Measurements from ENCODE around the gene PRR13. TPM values are rescaled to one million over a fixed set of nuclear protein-coding genes. Genes with fewer than 3 reads are reported as not detected.

The PRR13 gene
- total and polyA plus RNA-seq, 2 of the 8 experiments (the other 6 are each of a cell fraction or from before 2014, with no cell fraction given) = 82.9 to 185 TPM

- Histone ChIP-seq H2BK120ac (replicated peaks; ENCODE audit: low read depth, low read length) (no peak overlapping the region), H3K79me1 (ENCODE audit: low read depth, low read length) (no peaks in the 10 kb centered on the region), H3K18ac (ENCODE audit: extremely low read depth, low read length) (no peak overlapping the region), H3K27ac (ENCODE audit: low read depth, low read length) (no peak overlapping the region), H4K5ac (ENCODE audit: insufficient read length, low read depth, low read length) (no peak overlapping the region), H2BK12ac (ENCODE audit: low read depth, low read length) (no peak overlapping the region), H2BK20ac (ENCODE audit: low read length) (no peak overlapping the region), H2AK5ac (ENCODE audit: low read depth, low read length) (no peak overlapping the region), H3K56ac (replicated peaks; ENCODE audit: insufficient read length, low read depth, low read length) (no peak overlapping the region), H3K9me3 (ENCODE audit: insufficient read depth in 2 of 2, low read depth in 1 of 2, low read length in 1 of 2) (no peaks in the 10 kb centered on the region), H3K4ac (replicated peaks; ENCODE audit: insufficient read length, low read depth, low read length) (no peak overlapping the region), H3K4me3 (ENCODE audit: extremely low read depth in 1 of 4, insufficient read depth in 2 of 4, low read depth in 3 of 4, low read length in 4 of 4) (no peak overlapping the region), H3K14ac (ENCODE audit: insufficient read length) (no peak overlapping the region), H2AFZ (ENCODE audit: low read length) (no peak overlapping the region), H3K23me2 (ENCODE audit: low read depth, low read length) (no peaks in the 10 kb centered on the region), H3K4me2 (ENCODE audit: insufficient read depth in 1 of 2, low read depth in 2 of 2, low read length in 2 of 2) (no peak overlapping the region), H3K4me1 (replicated peaks in 1 of 4; ENCODE audit: control insufficient read depth in 3 of 4, insufficient read depth in 4 of 4, low read length in 3 of 4) (peaks cover 0 to 5% (median 1%) of the 10 kb centered on the region in 4 experiments; a peak in 4 of 7 replicates), H3K36me3 (ENCODE audit: control insufficient read depth in 2 of 4, insufficient read depth in 4 of 4, low read length in 3 of 4) (no peaks in the 10 kb centered on the region), H3K9ac (replicated peaks in 1 of 4; ENCODE audit: extremely low read depth in 1 of 4, low read depth in 3 of 4, low read length in 3 of 4) (no peak overlapping the region), H2BK5ac (ENCODE audit: low read depth, low read length) (no peak overlapping the region), H2BK15ac (ENCODE audit: low read length) (no peak overlapping the region), H3K23ac (ENCODE audit: insufficient read length) (no peak overlapping the region), H4K20me1 (replicated peaks in 1 of 2; ENCODE audit: control insufficient read depth in 1 of 2, insufficient read depth in 2 of 2, low read length in 2 of 2) (no peaks in the 10 kb centered on the region), H4K91ac (replicated peaks; ENCODE audit: insufficient read length, low read length) (no peak overlapping the region), H3K79me2 (ENCODE audit: control insufficient read depth in 1 of 2, insufficient read depth in 2 of 2, low read length in 2 of 2) (no peaks in the 10 kb centered on the region), H4K8ac (ENCODE audit: extremely low read depth, insufficient read depth, low read length) (no peak overlapping the region), H3K27me3 (replicated peaks in 1 of 4; ENCODE audit: control insufficient read depth in 3 of 4, extremely low read depth in 1 of 4, insufficient read depth in 3 of 4, low read length in 3 of 4) (no peaks in the 10 kb centered on the region)
- FAIRE-seq (no peak), DNase-seq (ENCODE audit: low read depth in 1 of 2, low spot score in 2 of 2) (no peak)
- TF ChIP-seq SAP30 (IDR thresholded peaks at IDR 0.05; ENCODE audit: insufficient read depth, insufficient replicate concordance, low read length) = no peak
- TF ChIP-seq CHD2 (IDR thresholded peaks at IDR 0.05; ENCODE audit: low read length) = no peak
- no peak for TF ChIP-seq NRF1 (IDR thresholded peaks at IDR 0.05; ENCODE audit: low read depth, low read length)
- TF ChIP-seq GTF2F1 (IDR thresholded peaks at IDR 0.05; ENCODE audit: borderline replicate concordance, low read depth, low read length) = no peak
- no peak for TF ChIP-seq CBX5 (IDR thresholded peaks at IDR 0.05; ENCODE audit: low read depth, low read length)
- no peak for TF ChIP-seq KDM1A (IDR thresholded peaks at IDR 0.05; ENCODE audit: borderline replicate concordance, low read length)
- ChIA-PET POLR2A (ENCODE audit: partially characterized antibody) (interaction anchor here (0.8 to 1.7 kb wide), 3 partner anchors 11 to 74 kb away, joined by 3 to 4 read pairs (median 4); no protein-coding TSS in a partner anchor), CTCF (ENCODE audit: partially characterized antibody) (interaction anchor here (1.0 to 4.2 kb wide), 8 partner anchors 12 to 99 kb away, joined by 3 to 54 read pairs (median 14); partner anchors contain the start of genes AAAS and SP1)
- 95% methylated on average over 2 of the region's 2 CpGs; no CpG with 5 or more reads in 1 of the 2 experiments for whole genome bisulfite sequencing, 2 experiments (ENCODE audit: extremely low coverage in 1 of 2, insufficient coverage in 1 of 2, insufficient read length in 1 of 2, insufficient replicate concordance in 2 of 2, low coverage in 1 of 2, low lambda C conversion rate in 2 of 2, missing lambda C conversion rate in 1 of 2)
Observed at GRCh38 chr12:53419756-53420155, 21.8 kb upstream of the PRR13 start.
